Suprapubic skin (tissue), 4 donors: Measurements from ENCODE around the gene FLRT2.

Experiments used
- CTCF ChIP-seq, 2 donors: fragments of 200-600 bp in 1 of 2; fragments of 450-650 bp in 1 of 2; sonication (generic) in 1 of 2; IDR thresholded peaks; one replicate each; pipeline ENCODE4 v1.5.1; 2016 to 2019; ENCODE audit warnings: antibody characterized with exemption in 2 of 2, mild to moderate bottlenecking in 1 of 2, moderate library complexity in 1 of 2
- EP300 ChIP-seq: sonication (generic); formaldehyde crosslinking; IDR thresholded peaks from one replicate; pipeline ENCODE4 v1.6.1; 2017; ENCODE audit warnings: antibody characterized with exemption
- POLR2A ChIP-seq, 2 donors: fragments of 450-650 bp; IDR thresholded peaks; one replicate each; pipeline ENCODE4 v1.6.1; 2017; ENCODE audit warnings: antibody characterized with exemption in 2 of 2, mild to moderate bottlenecking in 2 of 2, moderate library complexity in 2 of 2
- POLR2AphosphoS5 ChIP-seq, 3 donors: sonication (generic); formaldehyde crosslinking; IDR thresholded peaks; one replicate each; pipeline ENCODE4 v1.6.1; 2017; ENCODE audit warnings: antibody characterized with exemption in 3 of 3

- TF ChIP-seq CTCF (IDR thresholded peaks at IDR 0.05), result no peak
- no peak for TF ChIP-seq POLR2A (IDR thresholded peaks at IDR 0.05)
- no peak for TF ChIP-seq POLR2AphosphoS5 (IDR thresholded peaks at IDR 0.05)
- TF ChIP-seq EP300, result no peak
These were observed 43.5 kb downstream of the FLRT2 start for GRCh38 chr14:85573406-85573805.
